CD4-positive, alpha-beta T cell treated with Interleukin-4 for 4 hours (primary cell): Measurements from ENCODE around the gene GLRA1.
"Not testable (repeated sequence)": the region's sequence is repeated elsewhere in the genome, so short reads cannot be mapped to it uniquely, and the experiment has no call there.

Experiments used
- DNase-seq: peaks from one replicate; pipeline ENCODE4 v3.0.0-alpha.2; 2020

Gene GLRA1

DNA sequence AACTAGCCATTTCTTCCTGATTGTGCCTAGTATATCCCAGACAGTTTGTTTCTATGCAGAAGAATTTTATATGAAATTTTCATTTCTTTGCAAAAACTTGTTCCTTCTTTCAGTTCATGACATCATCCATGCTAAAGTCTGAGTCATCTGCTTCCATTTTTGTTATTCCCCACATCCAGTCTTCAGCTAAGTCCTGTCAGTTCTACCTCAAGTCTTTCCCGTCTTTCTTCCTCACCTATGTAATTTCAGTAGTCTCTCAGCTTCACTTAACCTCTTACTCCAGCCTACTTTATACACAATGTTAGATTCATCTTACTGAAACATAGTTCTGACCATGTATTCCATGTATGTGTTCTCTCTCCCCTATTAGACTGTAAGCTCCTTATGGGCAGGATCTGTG, 113.8 kb downstream of the GLRA1 start:
- DNase-seq: no peak

GRCh38 chr5:151810449-151810848, 114.2 kb downstream of the GLRA1 start:
- DNase-seq: no peak

GRCh38 chr5:151808451-151809169, 116.0 kb downstream of the GLRA1 start:
- DNase-seq: no peak

- no peak for DNase-seq
Measured at GRCh38 chr5:151805414-151806223, 119.0 kb downstream of the GLRA1 start.

- no peak for DNase-seq
Measured at GRCh38 chr5:151800532-151800931, 124.1 kb downstream of the GLRA1 start.

GRCh38 chr5:151799407-151799806, 125.2 kb downstream of the GLRA1 start:
- no peak for DNase-seq

DNA sequence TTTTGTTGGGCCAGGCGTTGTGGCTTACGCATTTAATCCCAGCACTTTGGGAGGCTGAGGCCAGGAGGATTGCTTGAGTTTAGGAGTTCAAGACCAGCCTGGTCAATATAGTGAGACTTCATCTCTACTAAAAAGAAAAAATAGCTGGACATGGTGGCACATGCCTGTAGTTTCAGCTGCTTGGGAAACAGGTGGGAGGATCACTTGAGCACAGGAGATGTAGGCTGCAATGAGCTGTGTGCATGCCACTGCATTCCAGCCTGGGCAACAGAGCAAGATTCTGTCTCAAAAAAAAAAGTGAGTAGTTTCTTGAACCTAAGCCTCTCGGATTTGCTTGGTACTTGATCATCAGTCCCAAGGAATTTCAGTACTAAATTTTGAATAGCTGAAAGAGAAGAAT, 126.0 kb downstream of the GLRA1 start:
- no peak for DNase-seq

GRCh38 chr5:151795426-151795825, 129.2 kb downstream of the GLRA1 start:
- no peak for DNase-seq

GRCh38 chr5:151793358-151793757, 131.3 kb downstream of the GLRA1 start:
- no peak for DNase-seq

DNA sequence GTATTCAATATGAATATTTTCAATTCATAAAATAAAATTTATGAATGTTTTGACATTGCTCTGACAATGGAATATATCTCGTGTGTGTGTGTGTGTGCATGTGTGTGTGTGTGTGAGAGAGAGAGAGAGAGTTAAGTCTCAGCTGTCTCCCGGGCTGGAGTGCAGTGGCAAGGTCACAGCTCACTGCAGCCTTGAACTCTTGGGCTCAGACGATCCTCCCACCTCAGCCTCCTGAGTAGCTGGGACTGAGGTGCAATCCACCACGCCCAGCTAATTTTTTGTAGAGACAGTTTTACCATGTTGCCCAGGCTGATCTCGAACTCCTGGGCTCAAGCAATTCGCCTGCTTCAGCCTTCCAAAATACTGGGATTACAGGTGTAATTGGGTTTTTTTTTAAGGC, 136.8 kb downstream of the GLRA1 start:
- DNase-seq: no peak

GRCh38 chr5:151786468-151786867, 138.2 kb downstream of the GLRA1 start:
- DNase-seq: no peak

DNA sequence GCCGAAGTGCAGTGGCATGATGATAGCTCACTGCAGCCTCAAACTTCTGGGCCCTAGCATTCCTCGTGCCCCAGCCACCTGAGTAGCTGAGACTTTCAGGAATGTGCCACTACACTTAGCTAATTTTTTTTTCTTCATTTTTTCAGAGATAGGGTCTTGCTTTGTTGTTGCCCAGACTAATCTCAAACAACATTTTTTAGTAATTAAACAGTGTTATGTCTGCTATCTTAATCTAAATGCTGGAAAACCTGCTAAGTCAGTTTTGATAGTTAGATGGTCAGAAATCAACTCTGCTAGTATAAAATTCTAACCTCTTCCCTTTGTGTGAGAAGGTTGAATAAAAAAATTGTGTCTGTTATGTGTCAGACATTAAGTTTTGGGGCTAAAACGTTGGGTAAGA, 140.5 kb downstream of the GLRA1 start:
- DNase-seq: no peak

- DNase-seq: not testable (repeated sequence)
Measured at GRCh38 chr5:151783664-151784063, 141.0 kb downstream of the GLRA1 start.

GRCh38 chr5:151781201-151781600, 143.4 kb downstream of the GLRA1 start:
- no peak for DNase-seq

GRCh38 chr5:151780348-151780747, 144.3 kb downstream of the GLRA1 start:
- no peak for DNase-seq

- no peak for DNase-seq
Measured at GRCh38 chr5:151779531-151780125, 145.0 kb downstream of the GLRA1 start.

GRCh38 chr5:151775025-151775606, 149.5 kb downstream of the GLRA1 start:
- no peak for DNase-seq

GRCh38 chr5:151773951-151774350, 150.7 kb downstream of the GLRA1 start:
- no peak for DNase-seq

DNA sequence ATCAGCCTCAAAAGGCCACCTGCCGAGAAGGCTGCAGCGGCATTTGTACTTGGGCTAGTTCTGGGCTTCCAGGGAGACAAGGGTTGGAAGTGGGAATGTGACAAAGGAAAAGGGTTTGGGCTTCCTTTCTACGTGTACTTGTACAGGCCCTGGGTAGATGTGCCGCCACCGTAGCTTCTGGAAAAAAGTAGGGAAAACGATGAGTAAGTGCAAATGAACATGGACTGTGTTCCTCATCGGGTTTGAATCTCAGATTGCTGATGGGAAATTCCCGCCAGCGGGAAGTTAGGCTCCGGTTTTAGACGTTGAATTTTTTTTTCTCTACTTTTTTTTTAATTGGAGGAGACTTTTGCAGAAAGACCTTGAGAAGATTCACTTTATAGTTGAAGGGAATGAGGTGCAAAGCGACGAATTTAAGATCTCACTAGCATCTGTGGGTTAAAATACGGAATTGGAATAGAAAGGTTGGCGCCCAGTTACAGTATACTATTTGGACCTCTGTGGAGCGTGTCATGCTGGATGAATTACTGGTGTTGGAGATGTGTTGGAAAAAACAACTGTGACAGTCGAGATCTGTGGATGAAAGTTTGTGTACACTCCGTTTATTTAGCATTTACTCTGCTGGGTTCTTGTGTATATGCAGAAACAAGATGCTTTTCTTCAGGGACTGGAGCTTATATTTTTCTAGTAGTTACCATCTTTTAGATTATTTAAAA, 151.6 kb downstream of the GLRA1 start:
- DNase-seq: peak; percentile 14
